Astrocyte (in vitro differentiated cells and primary cell): ENCODE data around the gene CDC6. TPM values are rescaled to one million over a fixed set of nuclear protein-coding genes. Genes with fewer than 3 reads are reported as not detected.
A peak's percentile ranks its signal among the peaks of the same experiment; 100 is the strongest.

ENCODE experiments used
- DNase-seq: peaks from one replicate; pipeline ENCODE4 v3.0.0-alpha.2; 2010; ENCODE audit warnings: low read depth
- FAIRE-seq: peaks from 2 replicates; lab custom pipeline; 2011; peaks lifted over from hg19 to GRCh38; lab: Jason Lieb, UNC
- H2AFZ ChIP-seq: 2 replicates; pipeline ENCODE4 v1.6.0; 2012; ENCODE audit warnings: low read depth, low read length, inconsistent platforms
- H3K27ac ChIP-seq: 2 replicates; pipeline ENCODE4 v1.5.1; 2011; ENCODE audit warnings: low read depth, low read length, inconsistent platforms
- H3K27me3 ChIP-seq: 2 replicates; pipeline ENCODE4 v1.6.0; 2011; ENCODE audit warnings: low read length, inconsistent platforms; ENCODE audit not compliant: insufficient read depth
- H3K36me3 ChIP-seq: 2 replicates; pipeline ENCODE4 v1.5.1; 2011; ENCODE audit warnings: low read length, inconsistent platforms; ENCODE audit not compliant: insufficient read depth
- H3K4me1 ChIP-seq: 2 replicates; pipeline ENCODE4 v1.5.1; 2011; ENCODE audit warnings: low read length, inconsistent platforms; ENCODE audit not compliant: insufficient read depth
- H3K4me2 ChIP-seq: 2 replicates; pipeline ENCODE4 v1.6.0; 2012; ENCODE audit warnings: low read length, inconsistent platforms
- H3K4me3 ChIP-seq: 2 replicates; pipeline ENCODE4 v1.5.1; 2011; ENCODE audit warnings: low read depth, mild to moderate bottlenecking, low read length, inconsistent platforms; ENCODE audit not compliant: insufficient read depth
- H3K79me2 ChIP-seq: 2 replicates; pipeline ENCODE4 v1.6.0; 2012; ENCODE audit warnings: mild to moderate bottlenecking, low read length, inconsistent platforms; ENCODE audit not compliant: insufficient read depth
- H3K9ac ChIP-seq: 2 replicates; pipeline ENCODE4 v1.6.0; 2012; ENCODE audit warnings: mild to moderate bottlenecking, low read length, inconsistent platforms
- H3K9me3 ChIP-seq: 2 replicates; pipeline ENCODE4 v1.5.1; 2012; ENCODE audit warnings: low read depth, mild to moderate bottlenecking, low read length, inconsistent platforms; ENCODE audit not compliant: insufficient read depth
- H4K20me1 ChIP-seq: 2 replicates; pipeline ENCODE4 v1.6.0; 2012; ENCODE audit warnings: low read length, inconsistent platforms; ENCODE audit not compliant: insufficient read depth
- H3K27ac Mint-ChIP-seq: one replicate; pipeline ENCODE4 v1.8.0; 2021; ENCODE audit warnings: mild to moderate bottlenecking, mixed read lengths; ENCODE audit not compliant: unreplicated experiment
- H3K27me3 Mint-ChIP-seq: one replicate; pipeline ENCODE4 v1.8.0; 2021; ENCODE audit warnings: low read depth, mixed read lengths; ENCODE audit not compliant: unreplicated experiment
- H3K36me3 Mint-ChIP-seq: one replicate; pipeline ENCODE4 v1.8.0; 2021; ENCODE audit warnings: low read depth, mixed read lengths; ENCODE audit not compliant: unreplicated experiment
- H3K4me1 Mint-ChIP-seq: one replicate; pipeline ENCODE4 v1.8.0; 2021; ENCODE audit warnings: low read depth, mixed read lengths; ENCODE audit not compliant: unreplicated experiment
- H3K4me3 Mint-ChIP-seq: one replicate; pipeline ENCODE4 v1.8.0; 2021; ENCODE audit warnings: mild to moderate bottlenecking, moderate library complexity, mixed read lengths; ENCODE audit not compliant: unreplicated experiment
- H3K9me3 Mint-ChIP-seq: one replicate; pipeline ENCODE4 v1.8.0; 2021; ENCODE audit warnings: mild to moderate bottlenecking, mixed read lengths; ENCODE audit not compliant: unreplicated experiment
- CTCF ChIP-seq: IDR thresholded peaks from 2 replicates; pipeline ENCODE4 v1.5.1; 2011; ENCODE audit warnings: low read depth, mild to moderate bottlenecking, inconsistent platforms, low read length, moderate library complexity; ENCODE audit not compliant: insufficient read depth
- EZH2 ChIP-seq: IDR thresholded peaks from 2 replicates; pipeline ENCODE4 v1.6.1; 2012; ENCODE audit warnings: mild to moderate bottlenecking, low read length, inconsistent platforms; ENCODE audit not compliant: insufficient read depth
- total RNA-seq: library from RNA; stranded (reverse); gene quantifications from 2 replicates; pipeline ENCODE4 v1.2.1, GENCODE V29; 2021

The CDC6 gene
- total RNA-seq, 1 donor from 2014 or later: 14.4 TPM

GRCh38 chr17:40291281-40291664, 3.6 kb downstream of the CDC6 start:
- Histone ChIP-seq H3K27me3 (no peaks in the 10 kb centered on the region), H2AFZ (no peak overlapping the region), H3K9me3 (no peaks in the 10 kb centered on the region), H3K4me3 (no peak overlapping the region), H3K4me1 (peaks cover 7% of the 10 kb centered on the region), H3K4me2 (no peak overlapping the region), H3K36me3 (peaks cover 27% of the 10 kb centered on the region), H4K20me1 (no peaks in the 10 kb centered on the region), H3K9ac (no peak overlapping the region), H3K79me2 (peaks cover 12% of the 10 kb centered on the region), H3K27ac (no peak overlapping the region)
- H3K4me1 Mint-ChIP-seq: peaks cover 12% of the 10 kb centered on the region
- TF ChIP-seq EZH2 (no peak), CTCF (no peak)
- peak overlapping the region; percentile 13 for H3K27ac Mint-ChIP-seq
- H3K4me3 Mint-ChIP-seq: no peak overlapping the region
- no peak for FAIRE-seq
- no peaks in the 10 kb centered on the region for H3K9me3 Mint-ChIP-seq
- DNase-seq: no peak
- H3K27me3 Mint-ChIP-seq: no peaks in the 10 kb centered on the region
- no peaks in the 10 kb centered on the region for H3K36me3 Mint-ChIP-seq

DNA sequence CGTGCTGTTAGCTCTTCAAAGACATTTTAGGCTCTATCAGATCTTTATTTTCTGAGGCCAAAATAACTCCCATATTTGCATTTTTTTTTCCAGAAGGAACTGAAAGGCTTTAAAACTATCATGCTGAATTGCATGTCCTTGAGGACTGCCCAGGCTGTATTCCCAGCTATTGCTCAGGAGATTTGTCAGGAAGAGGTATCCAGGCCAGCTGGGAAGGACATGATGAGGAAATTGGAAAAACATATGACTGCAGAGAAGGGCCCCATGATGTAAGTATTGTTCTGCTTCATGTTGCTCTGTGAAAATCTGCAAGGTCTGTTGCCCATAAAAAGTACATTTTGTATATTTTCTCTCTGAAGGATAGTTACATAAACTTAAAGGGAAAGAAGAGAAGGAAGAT, 5.7 kb downstream of the CDC6 start:
- Histone ChIP-seq H3K4me2 (no peak overlapping the region), H3K27me3 (no peaks in the 10 kb centered on the region), H3K4me1 (peaks cover 1% of the 10 kb centered on the region), H4K20me1 (no peaks in the 10 kb centered on the region), H3K27ac (no peak overlapping the region), H2AFZ (no peak overlapping the region), H3K4me3 (no peak overlapping the region), H3K79me2 (peaks cover 9% of the 10 kb centered on the region), H3K9me3 (no peaks in the 10 kb centered on the region), H3K36me3 (peaks cover 29% of the 10 kb centered on the region), H3K9ac (no peak overlapping the region)
- H3K4me3 Mint-ChIP-seq: no peak overlapping the region
- no peak overlapping the region for H3K27ac Mint-ChIP-seq
- no peaks in the 10 kb centered on the region for H3K36me3 Mint-ChIP-seq
- no peak for TF ChIP-seq EZH2
- no peaks in the 10 kb centered on the region for H3K27me3 Mint-ChIP-seq
- H3K4me1 Mint-ChIP-seq: peaks cover 12% of the 10 kb centered on the region
- FAIRE-seq (no peak), DNase-seq (no peak)
- H3K9me3 Mint-ChIP-seq: no peaks in the 10 kb centered on the region

- Histone ChIP-seq H3K27ac (no peak overlapping the region), H2AFZ (no peak overlapping the region), H3K27me3 (no peaks in the 10 kb centered on the region), H3K4me1 (peaks cover 4% of the 10 kb centered on the region), H4K20me1 (no peaks in the 10 kb centered on the region), H3K79me2 (peaks cover 2% of the 10 kb centered on the region), H3K4me2 (no peak overlapping the region), H3K36me3 (peaks cover 35% of the 10 kb centered on the region), H3K4me3 (no peak overlapping the region), H3K9ac (no peak overlapping the region), H3K9me3 (no peaks in the 10 kb centered on the region)
- Mint-ChIP-seq H3K4me3 (peak overlapping the region; percentile 7), H3K4me1 (peaks cover 8% of the 10 kb centered on the region), H3K9me3 (no peaks in the 10 kb centered on the region), H3K27me3 (no peaks in the 10 kb centered on the region), H3K36me3 (no peaks in the 10 kb centered on the region), H3K27ac (no peak overlapping the region)
- FAIRE-seq: no peak
- TF ChIP-seq CTCF: no peak
- TF ChIP-seq EZH2: no peak
- DNase-seq: no peak
Measured at GRCh38 chr17:40295488-40296436, 8.1 kb downstream of the CDC6 start.
